ENCODE data around the gene PCIF1.

PCIF1 gene

DNA sequence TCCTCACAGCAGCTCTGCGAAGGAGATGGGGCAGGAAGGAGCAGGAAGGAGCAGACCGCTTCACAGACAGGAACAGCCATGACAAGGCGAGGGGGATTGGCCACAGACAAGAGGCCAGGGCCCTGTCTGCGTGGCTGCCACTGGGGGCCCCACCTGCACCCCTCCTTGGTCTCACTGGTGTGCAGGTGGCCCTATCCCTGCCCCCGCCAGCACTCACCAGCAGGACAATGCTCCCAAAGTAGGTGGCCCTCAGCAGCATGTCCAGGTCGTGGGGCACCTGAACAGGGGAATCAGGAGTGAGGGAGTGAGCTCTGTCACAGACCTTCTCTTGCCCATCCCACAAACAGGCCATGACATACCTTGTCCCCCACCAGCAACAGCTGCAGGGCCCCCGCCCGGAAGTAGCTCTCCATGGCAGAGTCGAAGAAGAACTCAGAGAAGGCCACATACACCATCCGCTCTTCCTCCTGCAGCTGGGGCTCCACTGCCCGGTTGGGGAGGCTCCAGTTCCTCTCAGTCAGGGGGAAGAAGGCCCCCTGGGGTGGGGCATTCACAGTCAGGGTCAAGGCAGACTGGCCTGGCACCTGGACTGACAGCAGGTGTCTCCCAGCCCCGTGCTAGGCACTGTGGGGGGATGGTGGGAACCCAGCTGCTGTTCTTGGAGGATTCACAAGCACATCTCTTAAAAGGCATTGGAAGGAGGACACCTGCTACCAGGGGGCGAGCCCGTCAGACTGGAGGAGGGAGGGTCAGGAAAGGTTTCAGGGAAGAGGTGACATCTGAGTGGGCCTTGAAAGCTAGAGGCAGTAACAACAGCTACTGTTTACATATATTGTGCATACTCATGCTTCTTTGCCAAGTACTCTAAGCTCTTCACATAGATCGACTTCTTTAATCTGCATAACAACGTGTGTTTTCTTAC lies 29.6 kb upstream of the PCIF1 start:
- DNase-seq: no peak

DNA sequence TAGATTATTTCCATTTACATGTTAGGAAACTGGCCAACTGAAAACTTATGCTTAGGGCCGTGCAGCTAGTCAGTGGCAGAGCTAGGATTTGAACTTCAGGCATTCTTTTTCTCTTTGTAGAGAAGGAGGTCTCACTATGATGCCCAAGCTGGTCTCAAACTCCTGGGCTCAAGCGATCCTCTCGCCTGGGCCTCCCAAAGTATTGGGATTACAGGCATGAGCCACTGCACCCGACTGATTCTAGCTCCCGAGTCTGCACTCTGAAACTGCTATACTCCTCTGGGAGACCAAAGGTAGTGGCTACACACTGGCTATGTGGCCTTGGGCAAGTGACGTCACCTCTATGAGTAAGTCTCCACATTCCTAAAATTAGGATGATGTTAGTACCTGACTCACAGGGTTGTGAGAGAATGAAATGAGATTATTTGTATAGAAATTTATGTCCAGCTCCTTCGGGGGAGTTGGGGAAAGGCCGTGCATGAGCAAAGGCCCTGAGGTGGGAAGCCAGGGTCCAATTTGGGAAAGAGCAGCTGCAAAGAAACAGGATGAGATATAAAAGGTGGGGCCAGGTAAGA lies 28.9 kb upstream of the PCIF1 start:
- DNase-seq: no peak

DNA sequence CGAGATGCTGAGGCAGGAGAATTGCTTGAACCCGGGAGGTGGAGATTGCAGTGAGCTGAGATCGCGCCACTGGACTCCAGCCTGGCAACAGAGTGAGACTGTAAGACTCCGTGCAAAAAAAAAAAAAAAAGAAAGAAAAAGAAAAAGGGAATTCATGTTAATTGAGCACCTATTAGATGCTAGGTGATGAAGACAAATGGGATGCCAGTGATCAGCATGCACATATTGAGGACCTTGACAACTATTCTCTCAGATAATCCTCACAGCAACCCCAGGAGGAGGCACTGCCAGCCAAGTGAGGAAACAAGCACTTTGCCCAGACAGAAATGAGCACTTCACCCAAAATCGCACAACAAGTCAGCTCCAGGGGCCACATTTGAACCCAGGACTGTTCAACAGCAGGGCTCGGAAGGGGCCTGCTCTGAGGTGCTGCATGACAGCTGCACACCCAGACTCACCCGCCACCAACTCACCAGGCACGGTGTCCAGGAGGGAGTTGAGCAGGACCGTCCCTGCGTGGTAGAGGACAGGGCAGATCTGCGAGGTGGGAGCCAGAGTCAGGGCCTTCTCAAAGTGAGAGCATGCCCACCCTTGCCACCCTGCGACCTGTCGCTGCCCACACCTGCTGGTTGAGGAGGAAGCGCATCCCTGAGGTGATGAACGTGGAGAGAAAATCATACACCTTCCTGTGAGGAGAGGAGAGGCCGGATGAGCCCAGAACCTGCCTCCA lies 27.1 kb upstream of the PCIF1 start:
- no peak for DNase-seq

DNA sequence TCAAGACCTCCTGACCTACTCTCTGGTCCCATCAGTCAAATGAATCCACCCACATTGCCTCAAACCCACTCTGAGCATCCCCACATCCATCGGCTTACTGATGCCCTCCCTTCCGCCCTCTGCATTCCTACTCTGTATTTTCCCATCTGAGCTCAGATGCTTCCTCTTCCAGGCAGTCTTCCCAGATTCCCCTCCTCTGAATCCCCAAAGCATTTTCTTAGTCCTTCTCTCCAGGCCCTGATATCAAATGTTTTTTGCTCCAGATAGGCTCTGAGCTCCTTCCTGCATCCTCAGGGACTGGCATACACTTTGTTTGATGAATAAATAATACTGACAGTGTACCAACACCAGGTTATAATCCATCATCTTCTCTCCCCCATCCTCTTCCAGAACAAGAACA lies 26.4 kb upstream of the PCIF1 start:
- no peak for DNase-seq

DNA sequence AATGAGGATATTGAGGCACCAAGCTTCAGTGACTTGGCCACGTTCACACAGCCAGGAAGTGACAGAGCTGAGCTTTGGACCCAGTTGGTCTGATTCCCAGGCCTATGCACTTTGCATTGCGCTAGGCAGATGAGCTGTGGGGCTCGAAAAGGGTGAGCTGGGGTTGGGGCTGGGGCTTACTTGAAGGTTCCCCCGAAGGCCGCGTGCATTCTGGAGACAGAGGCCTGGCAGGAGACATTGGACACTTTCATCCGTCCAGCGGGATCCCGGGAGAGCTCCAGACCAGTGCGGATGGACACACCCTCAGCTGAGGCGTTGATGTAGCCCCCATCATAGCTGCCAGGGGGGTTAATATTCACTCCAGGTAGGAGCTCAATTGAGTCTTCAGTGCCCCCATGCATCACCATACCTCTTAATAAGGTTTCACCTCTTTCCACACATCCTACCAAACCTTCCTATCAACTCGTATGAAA lies 25.1 kb upstream of the PCIF1 start:
- no peak for DNase-seq

DNA sequence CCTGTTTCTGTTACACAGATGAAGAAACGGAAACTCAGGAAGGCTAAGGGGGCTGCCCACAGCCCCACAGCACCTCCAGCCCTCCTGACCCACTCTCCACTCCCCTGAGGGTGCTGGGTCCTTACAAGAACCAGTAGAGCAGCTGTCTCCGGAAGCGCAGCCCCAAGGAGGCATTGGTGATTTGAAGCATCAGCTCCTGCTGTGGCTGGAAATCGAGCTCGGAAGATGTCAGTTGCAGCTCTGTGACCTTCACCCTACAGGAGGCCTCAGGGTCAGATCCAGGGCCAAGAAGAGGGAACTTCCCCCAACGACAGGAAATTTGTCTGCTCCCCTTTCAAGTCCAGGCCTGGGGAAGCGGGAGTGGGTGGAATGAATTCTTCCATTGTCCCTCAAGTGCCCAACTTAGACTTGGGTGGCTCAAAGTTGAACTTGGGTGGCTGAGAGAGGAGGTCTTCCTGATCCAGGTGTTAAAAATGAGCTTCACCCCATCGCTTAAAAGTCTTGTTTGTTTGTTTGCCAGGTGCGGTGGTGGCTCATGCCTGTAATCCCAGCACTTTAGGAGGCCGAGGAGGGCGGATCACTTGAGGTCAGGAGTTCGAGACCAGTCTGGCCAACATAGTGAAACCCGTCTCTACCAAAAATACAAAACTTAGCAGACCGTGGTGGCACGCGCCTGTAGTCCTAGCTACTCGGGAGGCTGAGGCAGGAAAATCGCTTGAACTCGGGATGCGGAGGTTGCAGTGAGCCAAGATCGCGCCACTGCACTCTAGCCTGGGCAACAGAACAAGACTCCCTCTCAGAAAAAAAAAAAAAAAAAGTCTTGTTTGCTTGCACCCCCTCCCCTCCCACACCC lies 24.4 kb upstream of the PCIF1 start:
- DNase-seq: no peak

DNA sequence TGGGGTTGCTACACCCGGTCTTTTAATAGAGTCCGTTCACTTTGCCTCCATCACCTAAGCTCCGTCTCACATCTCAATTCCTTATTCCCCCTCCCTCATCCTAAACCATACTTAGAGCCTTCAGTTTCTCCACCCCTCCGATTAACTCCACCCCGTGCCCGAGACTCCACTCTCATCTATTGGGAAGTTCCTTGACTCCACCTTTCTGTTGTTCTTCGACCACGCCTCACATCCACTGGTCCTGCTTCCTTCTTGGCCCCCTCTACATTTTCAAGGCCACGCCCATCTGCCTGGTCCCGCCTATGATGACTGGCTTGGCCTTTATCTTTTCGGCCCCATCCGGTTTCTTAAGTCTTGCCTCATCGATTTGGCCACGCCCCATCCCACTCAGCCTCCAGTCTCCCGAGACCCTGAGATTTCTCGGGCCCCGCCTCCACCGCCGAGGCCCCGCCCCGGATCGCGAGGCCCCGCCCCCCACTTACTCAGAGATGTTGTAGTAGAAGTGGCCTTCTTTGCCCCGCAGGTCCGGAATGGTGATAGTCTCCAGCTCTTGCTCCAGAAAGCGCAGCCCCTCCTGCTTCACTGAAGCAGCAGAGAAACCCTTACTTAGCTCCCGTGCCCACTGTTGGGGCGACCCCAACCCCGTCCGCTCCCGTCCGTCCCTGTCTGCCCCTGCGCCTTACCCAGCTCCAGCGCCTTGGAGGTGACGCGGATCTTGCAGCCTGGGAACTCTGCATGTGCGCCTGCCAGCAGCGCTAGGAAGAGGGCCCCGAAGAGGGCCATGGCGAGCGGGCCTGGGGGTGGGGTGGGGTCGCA lies 23.6 kb upstream of the PCIF1 start:
- peak; percentile 97 for DNase-seq

DNA sequence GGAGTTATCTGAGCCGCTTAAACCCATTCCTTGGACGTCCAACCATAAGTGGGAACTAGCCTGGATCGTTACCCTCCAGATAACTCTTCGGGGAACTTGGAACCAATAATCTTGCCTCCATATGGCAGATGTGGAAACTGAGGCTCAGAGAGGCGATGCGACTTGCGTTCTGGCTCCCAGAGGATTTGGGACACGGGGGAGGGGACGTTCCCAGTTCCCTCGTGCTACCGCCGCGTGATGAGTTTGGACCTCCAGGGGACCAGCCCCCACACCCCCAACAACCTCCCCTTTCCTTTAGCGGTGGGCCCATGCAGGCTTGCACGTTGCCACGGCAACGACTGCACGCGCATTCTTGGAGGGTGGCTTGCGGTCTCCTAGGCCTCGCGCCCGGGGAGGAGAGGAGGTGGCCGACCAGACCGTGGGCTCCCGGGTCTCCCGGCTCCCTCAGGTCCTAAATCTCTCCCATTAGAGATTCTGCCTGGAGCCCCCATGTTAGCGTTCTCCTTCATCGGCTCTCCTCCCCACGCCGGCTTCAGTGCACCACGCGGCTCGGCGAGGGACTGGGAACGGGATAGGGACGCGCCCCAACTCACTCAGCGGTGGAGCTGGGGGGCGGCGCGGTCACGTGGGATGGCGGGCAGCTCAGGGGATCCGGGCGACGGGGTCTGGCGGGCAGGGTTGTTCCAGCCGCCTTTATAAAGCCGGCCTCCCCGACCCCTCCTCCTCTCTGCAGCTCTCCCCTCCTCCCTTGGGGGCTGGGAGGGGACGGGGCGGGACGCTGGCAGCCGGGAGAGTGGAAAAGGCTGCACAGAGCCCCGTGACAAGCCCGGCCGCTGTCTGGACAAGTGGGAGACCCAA lies 22.8 kb upstream of the PCIF1 start, which contains the start of gene PLTP:
PLTP (minus strand) TSS at position 670 of the 858 bp plus-strand sequence. CDS start 703 bp downstream, outside the sequence.
- DNase-seq: peak; percentile 26

DNA sequence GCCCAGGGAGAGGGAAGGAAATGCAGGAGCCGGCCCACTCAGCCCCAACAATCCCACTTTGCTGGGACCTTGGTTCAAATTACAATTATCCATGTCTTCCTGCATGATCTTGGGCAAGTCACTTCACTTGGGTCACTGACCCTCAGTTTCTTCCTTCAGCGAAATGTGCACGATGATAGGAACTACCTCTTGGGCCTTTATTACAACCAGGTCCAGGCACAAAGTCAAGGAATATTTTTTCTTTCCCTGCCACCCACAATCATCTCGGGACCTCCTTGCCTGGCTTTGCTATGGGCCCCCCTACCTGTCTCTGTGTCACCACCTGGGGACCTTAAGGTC lies 22.2 kb upstream of the PCIF1 start:
- no peak for DNase-seq

DNA sequence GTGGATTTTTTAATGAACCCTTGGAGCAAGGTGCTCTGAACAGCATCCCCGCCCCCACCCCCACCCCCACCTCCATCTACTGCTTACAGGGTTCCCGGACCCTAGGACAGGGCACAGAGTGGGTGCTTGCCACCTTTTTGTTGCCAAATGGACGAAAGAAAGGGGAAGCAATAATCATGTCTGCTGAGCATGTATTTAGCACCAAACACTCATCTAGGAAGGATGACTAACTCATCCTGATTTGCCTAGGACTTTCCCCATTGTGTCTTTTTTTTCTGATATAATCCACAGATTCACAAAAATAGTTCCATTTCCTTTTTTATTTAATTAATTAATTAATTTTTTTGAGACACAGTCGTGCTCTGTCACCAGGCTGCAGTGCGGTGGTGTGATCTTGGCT lies 21.4 kb upstream of the PCIF1 start:
- DNase-seq: no peak

DNA sequence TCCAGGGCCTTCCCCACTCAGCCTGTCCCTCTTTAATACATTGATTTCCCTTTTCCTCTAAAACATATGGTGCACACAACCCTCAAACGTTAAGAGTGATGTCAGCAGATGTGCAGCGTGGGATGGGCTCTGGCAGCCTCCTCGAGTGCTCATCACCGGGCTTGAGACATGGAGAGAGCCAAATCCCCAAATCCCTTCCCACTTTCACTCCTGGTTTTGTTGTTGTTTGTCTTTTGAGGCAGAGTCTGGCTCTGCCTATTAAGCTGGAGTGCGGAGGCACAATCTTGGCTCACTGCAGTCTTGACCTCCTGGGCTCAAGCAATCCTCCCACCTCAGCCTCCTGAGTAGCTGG lies 16.7 kb upstream of the PCIF1 start:
- DNase-seq: no peak

DNA sequence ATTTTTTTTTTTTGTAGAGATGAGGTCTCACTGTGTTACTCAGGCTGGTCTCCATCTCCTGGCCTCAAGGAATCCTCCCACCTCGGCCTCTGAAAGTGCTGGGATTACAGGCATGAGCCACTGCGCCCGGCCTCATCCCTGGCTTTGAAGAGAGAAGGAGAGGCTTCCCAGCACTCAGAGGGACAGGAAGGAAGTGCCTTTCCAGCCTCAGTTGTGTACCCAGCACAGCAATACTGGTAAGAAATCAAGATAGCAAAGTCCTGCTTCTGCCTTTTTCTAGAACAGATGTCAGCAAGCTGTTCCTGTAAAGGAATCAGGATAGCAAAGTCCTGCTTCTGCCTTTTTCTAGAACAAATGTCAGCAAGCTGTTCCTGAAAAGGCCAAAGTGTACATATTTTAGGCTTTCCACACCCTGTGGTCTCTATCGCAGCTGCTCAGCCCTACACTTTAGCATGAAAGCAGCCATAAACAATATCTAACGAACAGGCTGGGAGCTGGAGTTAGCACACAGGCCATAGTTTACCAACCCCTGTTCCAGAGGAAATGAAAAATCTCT lies 16.2 kb upstream of the PCIF1 start:
- no peak for DNase-seq

DNA sequence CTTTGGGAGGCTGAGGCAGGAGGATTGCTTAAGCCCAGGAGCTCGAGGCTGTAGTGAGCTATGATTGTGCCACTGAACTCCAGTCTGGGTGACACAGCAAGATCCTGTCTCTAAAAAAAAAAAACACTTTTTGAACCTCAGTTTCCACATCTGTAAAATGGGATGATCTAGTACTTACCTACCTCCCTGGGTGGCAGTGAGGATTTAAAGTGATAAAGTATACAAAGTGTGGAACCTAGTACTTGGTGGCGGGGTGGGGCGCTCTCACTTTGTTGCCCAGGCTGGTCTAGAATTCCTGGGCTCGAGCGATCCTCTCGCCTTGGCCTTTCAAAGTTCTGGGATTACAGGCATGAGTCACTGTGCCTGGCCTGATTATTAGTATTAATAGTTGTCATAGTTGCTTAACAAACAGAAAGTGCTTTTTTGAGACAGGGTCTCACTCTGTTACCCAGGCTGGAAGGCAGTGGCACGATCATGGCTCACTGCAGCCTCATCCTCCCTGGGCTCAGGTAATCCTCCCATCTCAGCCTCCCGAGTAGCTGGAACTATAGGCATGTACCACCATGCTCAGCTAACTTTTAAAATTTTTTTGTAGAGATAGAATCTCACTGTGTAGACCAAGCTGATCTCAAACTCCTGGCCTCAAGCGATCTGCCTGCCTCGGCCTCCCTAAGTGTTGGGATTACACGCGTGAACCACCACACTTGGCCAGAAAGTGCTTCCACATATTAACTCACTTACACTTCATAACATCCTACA lies 15.5 kb upstream of the PCIF1 start:
- DNase-seq: no peak

DNA sequence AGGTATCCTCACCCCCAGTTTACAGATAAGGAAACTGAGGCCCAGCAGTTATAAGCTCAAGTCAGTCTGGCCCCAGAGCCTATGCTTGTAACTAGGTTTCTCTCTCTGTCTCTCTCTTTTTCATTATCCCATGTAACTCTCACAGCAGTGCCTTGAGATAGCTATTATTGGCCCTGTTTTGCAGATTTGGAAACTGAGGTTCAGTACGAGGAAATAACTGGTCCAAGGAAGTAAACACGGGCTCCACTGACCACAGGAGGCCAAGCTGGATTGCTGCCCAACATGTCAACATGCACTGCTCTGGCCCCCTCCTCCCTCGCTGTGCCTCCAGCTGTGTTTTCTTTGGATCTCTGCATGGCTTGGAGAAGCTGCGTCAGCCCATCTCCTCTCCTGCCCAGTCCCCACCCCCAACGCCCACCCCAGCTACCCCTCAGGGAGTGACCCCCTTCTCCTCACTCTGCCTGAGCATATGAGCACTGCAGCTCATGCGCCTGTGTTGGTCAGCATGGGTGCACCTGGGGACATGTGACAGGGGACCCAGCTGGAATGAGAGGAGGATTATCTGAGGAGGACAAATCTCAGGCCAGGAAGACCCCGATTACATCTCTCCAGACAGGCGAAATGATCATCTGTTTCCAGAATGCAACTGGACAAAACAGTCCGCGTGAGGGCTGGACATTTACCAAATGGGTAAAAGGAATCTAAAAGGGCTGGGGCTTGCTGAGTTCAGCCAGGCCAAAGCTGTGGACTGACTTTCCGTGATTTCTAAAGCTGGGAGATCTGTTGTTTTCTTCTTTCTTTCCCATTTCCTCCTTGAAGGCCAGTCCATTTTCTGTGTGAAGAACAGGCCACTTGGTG lies 14.7 kb upstream of the PCIF1 start:
- DNase-seq: no peak

DNA sequence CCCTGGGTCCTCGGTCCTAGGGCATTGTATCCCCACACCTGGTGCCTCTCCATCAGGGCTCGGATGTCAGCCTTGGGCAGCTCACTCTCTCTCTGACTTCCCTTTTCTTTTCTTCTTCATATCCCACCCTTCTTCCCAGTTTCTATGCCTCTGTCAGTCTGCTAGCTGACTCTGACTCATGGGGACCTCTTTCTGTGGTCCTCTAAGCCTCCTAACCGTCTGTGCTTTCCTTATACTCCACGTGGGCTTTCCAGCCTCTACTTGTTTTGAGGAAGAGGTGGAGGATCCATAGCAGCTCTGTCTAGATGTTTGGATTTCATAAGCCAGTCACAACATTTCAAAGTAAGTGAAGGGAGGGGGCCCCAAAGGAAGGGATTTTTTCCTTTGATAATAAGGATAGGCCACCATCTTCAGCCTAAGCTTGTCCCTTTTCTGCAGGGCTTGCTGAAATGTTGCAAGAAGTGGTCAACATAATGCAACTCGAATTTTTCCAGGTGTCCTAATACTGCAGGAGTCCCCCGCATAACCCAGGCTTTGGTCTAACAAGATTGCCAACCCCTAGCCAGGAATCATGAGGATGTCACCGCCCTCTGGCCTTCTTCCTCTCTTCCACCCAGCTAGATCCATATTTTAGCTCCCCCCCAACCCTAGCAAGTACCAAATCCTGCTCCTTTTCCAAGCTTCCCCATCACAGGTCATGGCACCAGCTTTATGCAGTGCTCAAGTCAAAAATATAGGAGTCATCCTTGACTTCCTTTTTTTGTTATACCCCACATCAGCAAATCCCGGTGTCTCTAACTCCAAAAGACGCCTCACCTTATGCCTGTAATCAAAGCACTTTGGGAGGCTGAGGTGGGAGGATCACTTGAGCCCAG lies 13.8 kb upstream of the PCIF1 start:
- no peak for DNase-seq

DNA sequence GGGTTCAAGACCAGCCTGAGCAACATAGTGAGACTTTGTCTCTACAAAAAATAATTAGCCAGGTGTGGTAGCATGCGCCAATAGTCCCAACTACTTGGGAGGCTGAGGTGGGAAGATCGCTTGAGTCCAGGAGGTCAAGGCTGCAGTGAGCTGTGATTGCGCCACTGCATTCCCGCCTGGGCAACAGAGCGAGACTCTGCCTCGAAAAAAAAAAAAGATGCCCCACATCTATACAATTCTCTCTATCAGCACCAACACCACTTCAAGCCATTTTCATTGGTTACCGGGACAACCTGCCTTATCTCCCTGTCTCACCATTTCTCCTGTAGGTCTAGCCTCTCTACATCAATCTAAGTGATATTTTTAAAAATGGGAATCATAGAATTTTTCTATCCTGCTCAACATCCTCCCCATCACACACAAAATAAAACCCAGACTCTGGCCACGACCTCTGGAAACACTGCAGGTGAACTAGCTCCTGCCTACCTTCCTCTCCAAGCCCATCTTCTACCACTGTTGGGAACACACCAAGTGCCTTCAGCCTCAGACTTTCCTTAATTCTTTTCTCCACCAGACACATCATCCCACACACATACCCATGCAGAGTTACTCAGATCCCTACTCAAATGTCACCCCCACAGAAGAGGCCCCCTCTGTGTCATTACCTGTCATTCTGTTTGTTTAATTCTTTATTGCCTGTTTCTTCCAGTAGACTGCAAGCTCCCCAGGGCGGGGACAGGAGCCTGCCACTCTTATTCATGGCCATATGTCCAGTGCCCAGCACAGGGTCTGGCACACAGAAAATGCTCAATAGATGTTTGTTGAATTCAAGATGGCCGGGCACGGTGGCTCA lies 12.9 kb upstream of the PCIF1 start:
- DNase-seq: no peak

Measured in activated CD4-positive, alpha-beta T cell treated with anti-CD3 and anti-CD28 coated beads, Interleukin-2, Interleukin-6, amounts not matched to agents 100 ng/mL and 50 ng/mL, durations not matched to agents 16 hours and 8 hours (primary cell).